Cerebellar nuclear complex (tissue), 1 donor: ENCODE results near the gene SOWAHC.
"Not testable (repeated sequence)": the region's sequence is repeated elsewhere in the genome, so short reads cannot be mapped to it uniquely, and the experiment has no call there.

Experiments
- DNase-seq, 2 experiments: peaks; one replicate each; lab custom pipeline; 2025; lab: John Stamatoyannopoulos, UW

The SOWAHC gene

GRCh38 chr2:109613922-109614714 is at the start of gene SOWAHC, which contains the start of gene SEPTIN10:
TSS of gene SOWAHC (plus strand) at chr2:109614364. CDS start at chr2:109614490, 126 bp downstream.
TSS of gene SEPTIN10 (minus strand) at chr2:109613966. CDS start at chr2:109613827, 139 bp downstream.
- DNase-seq = no peak

- no peak for DNase-seq
Measured at GRCh38 chr2:109575373-109575772, 38.8 kb upstream of the SOWAHC start.

DNA sequence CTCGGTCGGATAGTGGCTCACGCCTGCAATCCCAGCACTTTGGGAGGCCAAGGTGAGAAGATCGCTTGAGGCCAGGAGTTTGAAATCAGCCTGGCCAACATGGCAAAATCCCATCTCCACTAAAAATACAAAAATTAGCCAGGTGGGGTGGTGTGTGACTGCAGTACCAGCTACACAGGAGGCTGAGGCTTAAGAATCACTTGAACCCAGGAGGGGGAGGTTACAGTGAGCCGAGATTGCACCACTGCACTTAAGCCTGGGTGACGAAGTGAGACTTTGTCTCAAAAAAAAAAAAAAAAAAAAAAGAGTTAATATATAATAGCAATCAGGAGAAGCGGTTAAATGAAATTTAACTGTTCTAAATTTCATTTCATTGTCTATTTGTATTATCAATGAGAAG is 36.5 kb upstream of the SOWAHC start:
- not testable (repeated sequence) for DNase-seq

GRCh38 chr2:109582928-109583895 is 31.0 kb upstream of the SOWAHC start:
- DNase-seq = no peak

DNA sequence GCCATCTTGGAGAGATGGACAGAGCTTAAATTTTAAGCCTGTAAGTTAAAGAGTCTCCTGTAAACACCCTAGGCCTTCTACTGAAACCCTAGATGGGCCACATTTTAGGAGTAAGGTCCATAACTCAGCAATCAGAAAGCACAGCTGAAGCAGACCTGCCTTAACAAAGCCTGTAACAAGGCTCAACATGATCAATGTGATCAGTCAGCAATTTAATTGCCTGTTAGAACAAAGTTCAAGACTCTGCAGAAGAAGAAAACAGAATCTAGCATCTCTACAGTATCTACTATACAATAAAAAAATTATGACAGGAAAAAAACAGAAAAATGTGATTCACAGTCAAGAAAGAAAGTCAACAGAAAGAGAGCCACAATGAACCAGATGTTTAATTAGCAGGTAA is 27.5 kb upstream of the SOWAHC start:
- no peak for DNase-seq

- DNase-seq = no peak
Measured at GRCh38 chr2:109591206-109591605, 23.0 kb upstream of the SOWAHC start.

- DNase-seq = no peak
Measured at GRCh38 chr2:109592905-109593304, 21.3 kb upstream of the SOWAHC start.

DNA sequence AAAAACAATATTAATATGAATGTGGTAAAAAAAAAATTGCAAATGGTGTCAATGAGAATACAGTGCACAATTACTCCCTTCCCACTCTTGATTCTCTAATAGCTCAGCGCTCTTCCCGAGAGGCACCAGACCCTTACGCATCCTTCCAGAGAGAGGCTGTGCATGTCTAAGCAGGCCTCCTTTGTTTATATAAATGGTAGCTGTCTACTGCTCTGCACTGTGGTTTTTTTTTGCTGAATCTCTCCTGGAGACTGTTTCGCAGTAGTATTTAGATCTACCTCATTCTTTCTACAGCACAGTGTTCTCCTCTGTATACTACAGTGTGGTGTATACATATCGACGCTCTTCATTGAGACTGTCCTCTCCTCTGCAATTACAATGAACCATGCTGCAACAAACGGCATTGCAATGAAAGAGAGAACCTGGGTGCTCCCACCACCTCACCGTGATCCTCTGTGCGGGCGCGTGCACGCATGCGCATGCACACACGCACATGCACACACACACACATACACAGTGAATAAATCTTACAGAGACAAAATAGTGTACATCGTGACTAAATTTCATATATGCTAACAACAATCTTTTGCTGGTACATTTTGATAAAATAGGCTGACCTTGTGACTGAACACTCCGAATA is 19.8 kb upstream of the SOWAHC start:
- DNase-seq = no peak

GRCh38 chr2:109595644-109596043 is 18.5 kb upstream of the SOWAHC start:
- no peak for DNase-seq

GRCh38 chr2:109597283-109597682 is 16.9 kb upstream of the SOWAHC start:
- DNase-seq = no peak

DNA sequence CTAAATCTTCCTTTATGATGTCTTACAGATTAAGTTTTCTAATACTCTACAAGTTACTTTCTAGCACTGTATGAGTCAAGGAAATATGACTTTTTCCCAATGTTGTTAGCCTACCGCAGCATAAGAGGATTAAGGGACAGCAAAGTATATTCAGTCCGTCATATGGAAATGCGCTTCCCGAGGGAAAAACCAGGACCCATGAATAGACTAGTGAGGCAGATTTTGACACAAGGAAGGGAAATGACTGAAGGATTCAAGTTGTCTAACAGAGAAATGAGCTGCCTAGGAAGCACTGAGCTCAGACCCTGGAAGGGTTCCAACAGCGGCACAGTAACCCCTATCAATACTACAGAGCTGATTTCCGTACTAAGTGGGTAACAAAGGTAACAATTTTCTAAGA is 12.4 kb upstream of the SOWAHC start:
- no peak for DNase-seq

DNA sequence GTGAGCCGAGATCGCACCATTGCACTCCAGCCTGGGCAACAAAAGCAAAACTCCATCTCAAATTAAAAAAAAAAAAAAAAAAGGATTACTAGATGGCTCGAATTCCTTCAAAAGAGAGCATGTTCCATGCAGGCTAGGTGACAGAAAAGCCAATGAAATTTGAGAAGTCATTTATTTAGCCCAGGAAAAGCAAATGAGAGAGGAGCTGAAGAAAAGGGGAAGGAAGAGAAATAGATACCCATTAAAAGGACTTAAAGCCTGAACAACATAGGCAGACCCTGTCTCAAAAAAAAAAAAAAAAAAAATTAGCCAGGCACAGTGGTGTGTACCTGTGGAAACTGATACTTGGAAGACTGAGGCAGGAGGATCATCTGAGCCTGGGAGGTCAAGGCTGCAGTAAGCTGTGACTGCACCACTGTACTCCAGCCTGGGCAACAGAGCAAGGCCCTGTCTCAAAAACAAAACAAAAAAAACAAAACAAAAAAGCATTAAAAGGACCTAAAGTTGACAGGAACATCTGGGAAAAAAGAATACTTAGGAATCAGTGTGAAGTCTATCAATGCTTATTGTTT is 11.5 kb upstream of the SOWAHC start:
- no peak for DNase-seq

DNA sequence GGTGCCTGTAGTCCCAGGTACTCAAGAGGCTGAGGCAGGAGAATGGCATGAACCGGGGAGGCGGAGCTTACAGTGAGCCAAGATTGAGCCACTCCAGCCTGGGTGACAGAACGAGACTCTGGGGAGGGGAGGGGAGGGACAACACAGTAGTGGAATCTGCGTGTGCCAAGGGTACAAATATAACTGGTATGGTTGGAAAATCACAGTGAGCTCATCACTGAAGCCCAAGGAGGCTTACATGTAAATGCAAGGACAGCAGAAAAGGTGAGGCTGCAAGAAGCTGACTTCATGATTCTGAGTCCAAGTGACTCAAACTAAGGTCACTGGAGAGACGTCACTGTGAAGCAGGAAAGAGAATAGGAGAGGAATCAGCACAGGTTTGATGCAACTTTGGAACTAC is 9.6 kb upstream of the SOWAHC start:
- DNase-seq = no peak

- no peak for DNase-seq
Measured at GRCh38 chr2:109607766-109608165, 6.4 kb upstream of the SOWAHC start.

GRCh38 chr2:109609352-109610024 is 4.7 kb upstream of the SOWAHC start:
- DNase-seq = no peak

- DNase-seq = no peak
Measured at GRCh38 chr2:109611467-109612095, 2.6 kb upstream of the SOWAHC start.

DNA sequence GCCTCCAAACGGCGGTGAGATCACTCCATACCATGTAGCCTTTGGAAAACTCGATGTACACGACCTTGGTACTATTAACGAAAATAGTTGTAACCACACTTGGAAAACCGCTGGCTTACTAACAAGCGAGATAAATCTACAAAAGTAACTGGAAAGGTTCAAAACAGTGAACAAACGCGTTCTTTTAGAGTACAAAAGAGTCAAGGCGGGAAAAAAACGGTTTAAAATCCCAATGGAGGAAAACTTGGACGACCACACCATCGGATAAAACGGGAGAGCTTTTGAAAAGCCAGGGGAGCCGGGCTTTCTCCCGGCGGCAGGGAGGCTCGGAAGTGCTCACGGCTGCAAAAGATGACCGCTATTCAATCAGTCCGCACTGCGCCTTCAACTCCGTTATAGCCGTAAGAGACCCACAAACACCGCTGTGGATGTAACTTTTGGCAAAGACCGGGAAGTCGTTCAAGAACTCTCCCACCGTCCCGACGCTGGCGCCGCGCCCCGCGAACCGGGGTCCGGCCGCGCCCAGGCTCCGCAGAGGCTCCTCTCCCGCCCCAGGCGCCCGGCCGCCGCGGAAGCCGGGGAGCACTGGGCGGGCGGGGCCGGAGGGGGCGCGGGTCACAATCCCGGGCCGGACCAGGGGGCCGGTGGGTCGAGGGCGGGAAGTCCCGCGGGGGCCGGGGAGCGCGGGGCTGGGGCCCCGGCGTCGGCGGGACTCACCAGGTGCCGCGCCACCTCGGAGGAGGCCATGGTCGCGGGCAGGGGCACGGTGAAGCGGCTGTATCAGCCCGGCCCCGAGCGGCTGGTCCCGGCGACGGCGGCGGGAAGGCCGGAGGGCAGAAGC is 863 bp upstream of the SOWAHC start:
- DNase-seq = no peak

DNA sequence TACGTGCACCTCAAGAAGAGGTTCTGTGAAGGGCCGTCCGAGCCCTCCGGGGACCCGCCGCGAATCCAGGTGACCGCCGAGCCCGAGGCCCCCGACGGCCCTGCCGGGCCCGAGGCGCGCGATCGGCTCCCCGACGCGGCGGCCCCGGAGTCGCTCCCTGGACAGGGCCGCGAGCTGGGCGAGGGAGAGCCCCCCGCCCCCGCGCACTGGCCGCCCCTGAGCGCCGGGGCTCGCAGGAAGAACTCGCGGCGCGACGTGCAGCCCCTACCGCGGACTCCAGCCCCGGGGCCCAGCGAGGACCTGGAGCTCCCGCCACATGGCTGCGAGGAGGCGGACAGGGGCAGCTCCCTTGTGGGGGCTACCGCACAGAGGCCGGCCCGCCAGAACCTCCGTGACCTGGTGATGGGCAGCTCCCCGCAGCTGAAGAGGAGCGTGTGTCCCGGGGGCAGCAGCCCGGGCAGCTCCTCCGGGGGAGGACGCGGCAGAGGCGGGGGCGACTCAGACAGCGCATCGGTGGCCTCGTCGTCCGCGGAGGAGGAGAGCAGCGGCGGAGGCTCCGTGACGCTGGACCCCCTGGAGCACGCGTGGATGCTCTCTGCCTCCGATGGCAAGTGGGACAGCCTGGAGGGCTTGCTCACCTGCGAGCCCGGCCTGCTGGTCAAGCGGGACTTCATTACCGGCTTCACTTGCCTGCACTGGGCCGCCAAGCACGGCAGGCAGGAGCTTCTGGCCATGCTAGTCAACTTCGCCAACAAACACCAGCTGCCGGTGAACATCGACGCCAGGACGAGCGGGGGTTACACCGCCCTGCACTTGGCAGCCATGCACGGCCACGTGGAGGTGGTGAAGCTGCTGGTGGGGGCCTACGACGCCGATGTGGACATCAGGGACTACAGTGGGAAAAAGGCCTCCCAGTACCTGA is 812 bp downstream of the SOWAHC start:
- DNase-seq = no peak

- DNase-seq = no peak
Measured at GRCh38 chr2:109615637-109616144, 1.5 kb downstream of the SOWAHC start.
